ENCODE results near the gene ASXL3. TPM values are rescaled to one million over a fixed set of nuclear protein-coding genes. Genes with fewer than 3 reads are reported as not detected.

The ASXL3 gene
- total RNA-seq, 1 donor from 2014 or later: 5.9 TPM

GRCh38 chr18:33717339-33717738 is 139.3 kb downstream of the ASXL3 start:
- DNase-seq (ENCODE audit: low spot score): no peak

GRCh38 chr18:33720133-33720532 is 142.1 kb downstream of the ASXL3 start:
- no peak for DNase-seq (ENCODE audit: low spot score)

- no peak for DNase-seq (ENCODE audit: low spot score)
Observed at GRCh38 chr18:33729556-33729955, 151.5 kb downstream of the ASXL3 start.

GRCh38 chr18:33733376-33733775 is 155.4 kb downstream of the ASXL3 start:
- DNase-seq (ENCODE audit: low spot score): no peak

GRCh38 chr18:33735428-33735827 is 157.4 kb downstream of the ASXL3 start:
- DNase-seq (ENCODE audit: low spot score): no peak

- DNase-seq (ENCODE audit: low spot score): no peak
Observed at GRCh38 chr18:33741760-33742159, 163.7 kb downstream of the ASXL3 start.

GRCh38 chr18:33744032-33744697 is 166.1 kb downstream of the ASXL3 start:
- no peak for DNase-seq (ENCODE audit: low spot score)

GRCh38 chr18:33745151-33745795 is 167.3 kb downstream of the ASXL3 start:
- DNase-seq (ENCODE audit: low spot score): no peak

- no peak for DNase-seq (ENCODE audit: low spot score)
Observed at GRCh38 chr18:33745871-33746545, 168.0 kb downstream of the ASXL3 start.

- no peak for DNase-seq (ENCODE audit: low spot score)
Observed at GRCh38 chr18:33749834-33750233, 171.8 kb downstream of the ASXL3 start.

GRCh38 chr18:33750366-33750765 is 172.3 kb downstream of the ASXL3 start:
- DNase-seq (ENCODE audit: low spot score): no peak

- no peak for DNase-seq (ENCODE audit: low spot score)
Observed at GRCh38 chr18:33751613-33752221, 173.7 kb downstream of the ASXL3 start.

- no peak for DNase-seq (ENCODE audit: low spot score)
Observed at GRCh38 chr18:33755391-33755790, 177.4 kb downstream of the ASXL3 start.

GRCh38 chr18:33755931-33756560 is 178.0 kb downstream of the ASXL3 start:
- no peak for DNase-seq (ENCODE audit: low spot score)

GRCh38 chr18:33757037-33757436 is 179.0 kb downstream of the ASXL3 start:
- DNase-seq (ENCODE audit: low spot score): no peak

- no peak for DNase-seq (ENCODE audit: low spot score)
Observed at GRCh38 chr18:33761363-33761762, 183.3 kb downstream of the ASXL3 start.

GRCh38 chr18:33781429-33781828 is 203.4 kb downstream of the ASXL3 start:
- DNase-seq (ENCODE audit: low spot score): no peak

Other genes with a start within 250 kb of the ASXL3 start
- 1.9 TPM for gene CCDC178, start 137.5 kb upstream of the ASXL3 start, total RNA-seq

Data from ureter (tissue), 1 donor.